SIG-M5 treated with dmso at 0.1 percent for 504 hours (cell line): ENCODE results near the gene TANGO2.

Experiments used
- DNase-seq: peaks from one replicate; lab custom pipeline; 2025; ENCODE audit not compliant: unreplicated experiment; lab: John Stamatoyannopoulos, UW

The TANGO2 gene, protein sequence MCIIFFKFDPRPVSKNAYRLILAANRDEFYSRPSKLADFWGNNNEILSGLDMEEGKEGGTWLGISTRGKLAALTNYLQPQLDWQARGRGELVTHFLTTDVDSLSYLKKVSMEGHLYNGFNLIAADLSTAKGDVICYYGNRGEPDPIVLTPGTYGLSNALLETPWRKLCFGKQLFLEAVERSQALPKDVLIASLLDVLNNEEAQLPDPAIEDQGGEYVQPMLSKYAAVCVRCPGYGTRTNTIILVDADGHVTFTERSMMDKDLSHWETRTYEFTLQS

DNA sequence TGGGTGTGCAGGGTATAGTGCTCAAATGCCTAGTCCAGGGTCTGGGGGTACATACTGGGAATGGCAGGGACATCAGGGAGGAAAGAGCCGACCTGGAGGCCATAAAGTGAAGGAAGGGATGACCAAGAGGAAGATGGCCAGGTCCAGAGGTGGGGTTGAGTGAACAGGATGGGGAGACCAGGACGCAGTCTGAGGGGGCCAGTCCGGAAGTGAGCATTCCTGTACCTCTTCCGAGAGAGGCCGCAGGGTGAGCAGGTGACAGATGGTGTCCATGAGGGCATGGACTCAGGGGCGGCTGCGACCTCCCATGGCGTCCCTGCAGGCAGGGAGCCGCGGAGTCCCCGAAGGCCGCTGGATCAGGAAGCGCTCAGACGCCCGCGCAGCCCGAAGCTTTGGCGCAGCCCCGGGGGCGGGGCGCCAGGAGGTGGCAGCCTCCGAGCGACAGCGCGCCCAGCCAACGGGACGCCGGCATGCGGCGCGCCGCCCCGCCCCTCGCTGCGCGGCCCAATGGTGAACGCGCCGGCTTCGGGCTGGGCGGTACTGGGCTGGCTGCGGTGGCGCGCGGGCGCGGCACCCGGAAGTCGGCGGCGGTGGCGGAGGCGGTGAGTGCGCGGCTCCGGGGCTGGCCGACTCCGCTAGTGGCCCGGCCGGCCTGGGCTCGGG is at the start of gene TANGO2:
TSS of gene TANGO2 (plus strand) at position 578 of the 663 bp plus-strand sequence. CDS start 15,689 bp downstream, outside the sequence.
- peak; percentile 85 for DNase-seq

- no peak for DNase-seq
These were observed 49.4 kb upstream of the TANGO2 start for GRCh38 chr22:19971276-19972124.

- no peak for DNase-seq
These were observed 48.7 kb upstream of the TANGO2 start for GRCh38 chr22:19972251-19972650.

- no peak for DNase-seq
These were observed 48.0 kb upstream of the TANGO2 start for GRCh38 chr22:19972652-19973550.

DNA sequence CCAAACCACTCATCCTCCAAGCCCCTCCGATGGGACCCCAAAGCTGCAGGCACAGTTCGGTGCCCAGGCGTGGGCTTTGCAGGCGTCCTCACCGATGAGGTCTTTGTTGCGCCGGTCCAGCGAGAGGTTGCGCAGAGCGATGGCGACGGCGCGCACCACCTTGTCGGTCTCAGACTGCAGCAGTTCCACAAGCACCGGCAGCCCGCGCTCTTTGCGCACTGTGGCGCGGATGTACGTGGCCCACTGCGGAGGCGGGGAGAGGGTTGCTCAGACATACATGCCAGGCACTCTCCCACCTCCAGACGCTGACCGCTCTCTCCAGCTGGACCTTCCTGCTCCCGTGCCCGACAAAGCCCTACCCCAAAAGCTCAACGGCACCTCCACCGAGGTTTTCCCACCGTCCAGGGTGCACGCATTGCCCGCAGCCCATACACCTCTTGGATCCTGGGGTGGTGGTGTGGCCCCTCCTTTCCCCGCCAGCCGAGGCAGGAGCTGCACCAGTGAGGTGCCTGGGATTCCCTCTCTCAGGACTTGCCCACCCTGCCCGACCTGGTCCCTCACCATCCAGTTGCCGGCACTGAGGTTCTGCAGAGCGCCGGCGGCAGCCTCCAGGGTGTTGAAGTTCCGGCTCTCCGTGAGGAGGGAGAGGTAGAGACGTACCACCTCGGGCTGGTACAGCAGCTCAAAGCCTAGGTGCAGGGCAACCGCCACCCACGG is 47.2 kb upstream of the TANGO2 start:
- no peak for DNase-seq

DNA sequence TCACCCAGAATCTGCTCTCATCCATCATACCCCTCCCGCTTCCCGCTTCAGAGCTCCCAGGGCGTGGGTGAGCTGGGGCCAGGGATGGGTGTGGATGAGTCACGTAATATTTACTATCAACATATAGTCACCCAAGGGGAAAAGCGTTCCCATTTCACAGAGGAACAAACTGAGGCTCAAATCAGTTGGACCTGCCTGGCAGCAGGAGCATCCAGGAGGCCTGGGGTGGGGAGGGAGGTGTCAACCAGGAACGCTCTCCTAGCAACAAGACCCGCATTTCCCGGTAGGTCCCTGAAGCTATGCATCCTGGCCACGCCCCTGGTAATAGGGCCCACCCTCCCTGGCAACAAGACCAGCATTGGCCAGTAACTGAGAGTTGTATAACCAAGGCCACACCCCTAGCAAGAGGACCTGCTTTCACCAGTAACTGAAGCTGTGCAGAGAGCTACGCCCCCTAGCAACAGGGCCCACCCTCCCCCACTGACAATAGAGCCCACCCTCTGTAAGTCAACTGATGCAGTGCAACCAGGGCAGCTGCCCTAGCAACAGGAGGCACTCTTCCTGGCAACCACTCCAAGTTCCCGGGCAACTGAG is 46.5 kb upstream of the TANGO2 start:
- peak; percentile 74 for DNase-seq

DNA sequence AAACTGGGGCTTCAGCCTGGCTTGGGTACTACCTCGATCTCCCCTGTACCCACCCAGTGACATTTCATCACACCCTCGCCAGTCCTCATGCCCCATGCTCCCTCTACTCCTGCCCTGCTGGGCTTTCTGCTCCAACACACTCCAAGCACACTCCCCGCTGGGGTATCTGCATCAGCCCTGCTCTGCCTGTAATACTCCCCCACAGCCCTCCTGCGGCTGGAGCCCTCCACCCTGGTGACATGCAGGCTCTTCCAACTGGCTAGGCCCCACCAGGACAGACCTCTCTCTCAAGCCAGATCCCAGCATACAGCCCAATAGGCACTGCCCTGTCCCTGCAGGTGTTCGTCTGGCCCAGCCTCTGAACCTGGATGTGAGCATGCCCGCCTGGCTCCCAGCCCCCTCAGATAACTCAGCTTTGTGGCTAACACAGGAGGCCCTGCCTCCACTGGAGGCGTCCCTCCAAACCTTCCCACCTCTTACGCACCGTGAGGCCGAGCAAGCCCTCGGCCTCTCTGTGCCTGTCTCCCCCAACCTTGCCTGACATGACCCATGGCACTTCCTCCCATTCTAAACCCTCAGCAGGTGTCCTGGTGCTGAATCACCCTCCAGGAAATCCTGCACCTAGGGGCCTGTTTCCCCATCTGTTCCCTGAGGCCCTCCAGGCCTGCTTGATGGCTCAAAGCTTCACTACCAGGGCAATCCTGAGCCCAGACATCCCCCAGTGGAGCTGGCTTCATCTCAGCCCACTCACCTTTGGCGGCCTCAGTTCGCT is 45.8 kb upstream of the TANGO2 start:
- no peak for DNase-seq

DNA sequence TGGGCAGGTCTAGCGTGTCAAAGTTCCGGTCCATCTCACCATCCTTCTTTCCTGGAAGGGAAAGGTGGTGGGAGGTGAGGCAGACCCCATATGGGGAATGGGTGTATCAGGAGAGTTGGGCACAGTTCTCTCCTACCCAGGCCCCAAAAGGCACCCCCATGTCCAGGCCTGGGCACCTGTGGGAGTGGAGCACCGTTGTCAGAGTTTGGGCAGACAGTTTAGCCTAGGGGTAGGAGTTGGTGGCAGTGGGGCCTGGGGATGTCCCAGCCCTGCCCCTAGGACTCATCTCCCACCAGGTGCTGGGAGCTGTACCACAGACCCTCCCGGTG is 45.2 kb upstream of the TANGO2 start:
- DNase-seq, result no peak

DNA sequence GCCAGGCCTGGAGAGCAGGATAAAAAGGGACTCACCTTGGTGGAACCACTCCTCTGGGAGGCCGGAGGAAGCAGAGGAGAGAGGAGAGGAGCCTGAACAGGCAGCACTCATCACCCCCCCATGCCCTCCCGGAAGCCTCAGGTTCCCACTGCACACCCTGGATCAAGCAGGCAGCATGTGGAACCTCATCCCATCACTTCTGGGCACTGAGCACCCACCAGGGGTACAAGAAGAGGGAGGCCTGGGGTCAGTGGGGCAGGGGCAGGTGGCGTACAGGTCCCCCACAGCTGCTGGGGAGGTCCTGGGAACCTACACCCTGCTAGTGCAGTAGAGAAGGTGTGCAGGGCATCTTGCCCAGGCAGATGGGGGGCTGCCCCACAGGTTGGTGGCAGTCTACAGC is 44.2 kb upstream of the TANGO2 start:
- no peak for DNase-seq

GRCh38 chr22:19977296-19978243 is 43.3 kb upstream of the TANGO2 start:
- no peak for DNase-seq

GRCh38 chr22:19978748-19979147 is 42.2 kb upstream of the TANGO2 start:
- no peak for DNase-seq

DNA sequence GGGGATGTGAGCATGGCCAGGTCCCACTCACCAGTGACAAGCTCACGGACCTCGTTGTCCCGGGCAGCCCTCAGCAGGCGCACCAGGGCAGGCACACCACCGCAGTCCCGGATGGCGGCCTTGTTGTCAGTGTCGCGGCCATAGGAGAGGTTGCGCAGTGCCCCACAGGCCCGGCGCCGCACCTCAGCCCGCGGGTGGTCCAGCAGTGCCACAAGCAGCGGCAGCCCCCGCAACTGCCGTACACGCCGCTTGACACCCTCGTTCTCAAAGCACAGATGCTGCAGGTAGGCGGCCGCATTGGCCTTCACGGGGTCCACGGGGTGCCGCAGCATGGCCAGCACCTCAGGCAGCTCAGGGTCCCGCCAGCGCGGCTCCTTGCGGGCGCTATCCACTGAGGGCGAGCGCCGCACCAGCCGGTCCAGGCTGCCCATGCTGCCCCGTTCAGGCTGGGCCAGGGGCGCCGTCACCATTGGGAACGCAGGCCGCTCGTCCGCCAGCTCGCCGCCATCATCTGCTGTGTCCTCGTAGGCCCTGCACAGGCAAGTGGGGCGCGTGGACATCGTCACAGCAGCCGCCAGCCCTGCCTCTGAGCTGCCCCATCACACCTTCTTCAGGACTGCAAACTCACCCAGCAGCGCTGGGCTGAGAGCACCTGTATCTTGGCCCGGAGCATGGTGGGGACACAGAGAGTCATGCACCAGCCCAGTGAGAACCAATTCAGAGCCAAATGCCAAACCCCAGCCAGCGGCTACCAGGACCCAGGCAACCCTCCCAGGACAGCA is 41.0 kb upstream of the TANGO2 start:
- DNase-seq, result no peak

DNA sequence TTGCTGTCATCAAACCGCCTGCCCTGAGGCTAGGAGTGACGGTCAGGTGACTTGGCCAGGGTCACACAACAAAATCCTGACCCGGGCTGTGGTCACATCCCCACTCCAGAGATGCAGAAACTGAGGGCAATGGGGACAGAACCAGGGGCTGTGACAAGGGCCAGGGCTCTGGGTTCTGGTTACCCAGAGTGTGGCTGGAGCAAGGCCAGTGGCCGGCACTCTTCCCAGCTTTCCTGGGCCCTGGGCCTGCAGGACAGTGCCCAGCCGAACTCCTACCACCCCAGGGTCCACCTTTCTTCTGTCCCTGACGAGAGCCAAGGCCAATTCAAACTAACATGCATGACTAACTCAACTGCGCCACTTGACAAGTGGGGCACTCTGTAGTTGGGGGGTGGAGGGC is 40.1 kb upstream of the TANGO2 start:
- DNase-seq, result no peak

DNA sequence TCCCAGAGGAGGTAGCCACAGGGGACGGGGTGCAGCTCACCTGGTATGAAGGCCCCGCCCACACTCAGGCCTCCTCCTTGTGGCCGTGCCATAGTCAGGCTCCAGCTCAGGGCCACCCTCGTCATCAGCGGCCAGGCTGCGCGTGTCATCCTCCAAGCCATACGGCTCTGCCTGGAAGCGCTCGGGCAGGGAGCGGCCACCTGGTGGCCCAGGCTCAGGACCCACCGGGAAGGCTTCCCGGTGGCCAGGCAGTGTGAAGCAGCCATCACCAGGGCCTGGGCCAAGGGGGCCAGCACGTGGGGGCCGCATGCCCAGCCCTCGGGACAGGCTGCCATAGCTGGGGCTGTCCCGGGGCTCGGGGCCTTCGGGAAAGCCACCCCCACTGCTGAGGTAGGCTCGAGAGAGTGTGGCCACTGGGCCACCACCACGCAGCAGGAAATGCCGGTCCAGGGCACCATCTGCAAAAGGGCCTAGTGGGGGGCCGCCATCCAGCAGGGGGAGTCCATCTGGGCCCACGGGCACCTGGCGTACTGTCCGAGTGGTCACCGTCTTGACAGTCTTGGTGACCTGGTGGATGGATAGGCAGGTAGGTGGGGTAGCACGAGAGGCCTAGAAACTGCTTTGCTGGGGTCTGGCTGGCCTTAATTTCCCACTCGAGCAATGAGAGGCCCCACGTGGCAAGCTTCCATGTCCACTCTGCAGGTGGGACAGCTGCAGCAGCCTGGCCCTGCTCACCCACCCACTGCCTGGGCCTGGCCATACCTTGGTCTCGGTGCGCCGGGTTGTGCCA is 39.5 kb upstream of the TANGO2 start:
- DNase-seq, result no peak

- no peak for DNase-seq
These were observed 38.7 kb upstream of the TANGO2 start for GRCh38 chr22:19981961-19982920.
